HEK293 (cell line): Measurements from ENCODE around the gene EDARADD.

Experiments used
- ATF2 ChIP-seq: fragments of 450-650 bp; formaldehyde crosslinking; IDR thresholded peaks from 2 replicates; pipeline ENCODE4 v1.5.1; 2016; ENCODE audit warnings: missing biosample characterization, missing genetic modification characterization, low read depth
- BCL6B ChIP-seq: fragments of 450-650 bp; formaldehyde crosslinking; IDR thresholded peaks from 2 replicates; pipeline ENCODE4 v1.5.1; 2017; ENCODE audit warnings: missing biosample characterization, missing genetic modification characterization
- CTCF ChIP-seq: fragments of 450-650 bp; formaldehyde crosslinking; IDR thresholded peaks from 2 replicates; pipeline ENCODE4 v1.5.1; 2016; ENCODE audit warnings: missing biosample characterization, missing genetic modification characterization
- ELK4 ChIP-seq: IDR thresholded peaks from 2 replicates; pipeline ENCODE4 v1.6.1; 2011; ENCODE audit warnings: mild to moderate bottlenecking, low read depth, low read length, borderline replicate concordance
- FEZF1 ChIP-seq: fragments of 450-650 bp; formaldehyde crosslinking; IDR thresholded peaks from 2 replicates; pipeline ENCODE4 v1.5.1; 2016; ENCODE audit warnings: missing biosample characterization, missing genetic modification characterization
- GFI1B ChIP-seq: fragments of 450-650 bp; formaldehyde crosslinking; IDR thresholded peaks from 2 replicates; pipeline ENCODE4 v1.5.1; 2016; ENCODE audit warnings: missing biosample characterization, missing genetic modification characterization
- GLIS1 ChIP-seq: fragments of 450-650 bp; formaldehyde crosslinking; IDR thresholded peaks from 2 replicates; pipeline ENCODE4 v1.5.1; 2016; ENCODE audit warnings: missing biosample characterization, missing genetic modification characterization
- KLF17 ChIP-seq: fragments of 450-650 bp; formaldehyde crosslinking; IDR thresholded peaks from 2 replicates; pipeline ENCODE4 v1.5.1; 2016; ENCODE audit warnings: missing biosample characterization, missing genetic modification characterization
- MEIS1 ChIP-seq: sonication (generic); formaldehyde crosslinking; IDR thresholded peaks from 2 replicates; pipeline ENCODE4 v1.8.1; 2022; ENCODE audit warnings: missing genetic modification reagents, mild to moderate bottlenecking, borderline replicate concordance
- PRDM10 ChIP-seq: fragments of 450-650 bp; formaldehyde crosslinking; IDR thresholded peaks from 2 replicates; pipeline ENCODE4 v1.5.1; 2016; ENCODE audit warnings: missing biosample characterization, missing genetic modification characterization
- YY2 ChIP-seq: fragments of 450-650 bp; formaldehyde crosslinking; IDR thresholded peaks from 2 replicates; pipeline ENCODE4 v1.5.1; 2016; ENCODE audit warnings: missing biosample characterization, missing genetic modification characterization
- ZNF404 ChIP-seq: fragments of 450-650 bp; formaldehyde crosslinking; IDR thresholded peaks from 2 replicates; pipeline ENCODE4 v1.5.1; 2017; ENCODE audit warnings: missing biosample characterization, missing genetic modification characterization
- ZNF513 ChIP-seq: fragments of 450-650 bp; IDR thresholded peaks from 2 replicates; pipeline ENCODE4 v1.5.1; 2018; ENCODE audit warnings: missing biosample characterization, missing genetic modification characterization
- ZNF518A ChIP-seq: fragments of 450-650 bp; formaldehyde crosslinking; conservative IDR thresholded peaks from 2 replicates; pipeline ENCODE4 v1.5.1; 2016; ENCODE audit warnings: low read depth, missing biosample characterization, missing genetic modification characterization
- ZNF596 ChIP-seq: fragments of 450-650 bp; IDR thresholded peaks from 2 replicates; pipeline ENCODE4 v1.5.0; 2018; ENCODE audit warnings: missing biosample characterization, mild to moderate bottlenecking, missing genetic modification characterization, moderate library complexity
- ZNF610 ChIP-seq: fragments of 450-650 bp; formaldehyde crosslinking; IDR thresholded peaks from 2 replicates; pipeline ENCODE4 v1.5.1; 2016; ENCODE audit warnings: missing biosample characterization, missing genetic modification characterization, borderline replicate concordance
- ZNF624 ChIP-seq: fragments of 450-650 bp; formaldehyde crosslinking; IDR thresholded peaks from 2 replicates; pipeline ENCODE4 v1.5.1; 2017; ENCODE audit warnings: missing biosample characterization, missing genetic modification characterization
- ZNF677 ChIP-seq: fragments of 450-650 bp; IDR thresholded peaks from 2 replicates; pipeline ENCODE4 v1.5.0; 2018; ENCODE audit warnings: missing biosample characterization, mild to moderate bottlenecking, missing genetic modification characterization, moderate library complexity
- ZNF707 ChIP-seq: fragments of 450-650 bp; formaldehyde crosslinking; IDR thresholded peaks from 2 replicates; pipeline ENCODE4 v1.5.1; 2016; ENCODE audit warnings: missing biosample characterization, missing genetic modification characterization
- ZNF777 ChIP-seq: fragments of 450-650 bp; formaldehyde crosslinking; IDR thresholded peaks from 2 replicates; pipeline ENCODE4 v1.5.1; 2017; ENCODE audit warnings: missing biosample characterization, missing genetic modification characterization, borderline replicate concordance

EDARADD gene

GRCh38 chr1:236395230-236395946, 1.3 kb downstream of the EDARADD start (continued):
- no peak for TF ChIP-seq ATF2 (tag by site-specific recombination)
- TF ChIP-seq ZNF610: peak; percentile 67
- 0 out of 2 replicates have a peak, but pooled peaks have one; percentile 26 for TF ChIP-seq ZNF624 (tag by site-specific recombination)
- peak; percentile 68 for TF ChIP-seq YY2
- TF ChIP-seq ZNF513 (tag by site-specific recombination): no peak
- TF ChIP-seq ELK4: no peak
- peak; percentile 84 for TF ChIP-seq CTCF (tag by site-specific recombination)
- peak; percentile 94 for TF ChIP-seq KLF17 (tag by site-specific recombination)
- TF ChIP-seq PRDM10 (tag by site-specific recombination): peak; percentile 98
- no peak for TF ChIP-seq GFI1B (tag by site-specific recombination)
- no peak for TF ChIP-seq MEIS1 (CRISPR knock-in tag)
- TF ChIP-seq ZNF404 (tag by site-specific recombination): no peak
- TF ChIP-seq ZNF707: no peak
- no peak; the same call in 1 of the 2 replicates for TF ChIP-seq ZNF777 (tag by site-specific recombination)
- no peak; the same call in 1 of the 2 replicates for TF ChIP-seq ZNF518A
- peak; percentile 83 for TF ChIP-seq GLIS1 (tag by site-specific recombination)
- no peak; the same call in none of the 2 replicates for TF ChIP-seq ZNF677 (tag by site-specific recombination)
- TF ChIP-seq ZNF596 (tag by site-specific recombination): no peak
- TF ChIP-seq BCL6B (tag by site-specific recombination): no peak
- TF ChIP-seq FEZF1 (tag by site-specific recombination): no peak; the same call in 1 of the 2 replicates
